ENCODE measurements around the gene TSHB.

Gene TSHB

GRCh38 chr1:115065021-115065420 is 35.4 kb downstream of the TSHB start:
- H3K4me1 Mint-ChIP-seq (ENCODE audit: low read depth in 2 of 2), result peaks cover 31 to 49% of the 10 kb centered on the region in 2 donors
- no peak overlapping the region for H3K4me3 Mint-ChIP-seq
- no peaks in the 10 kb centered on the region for H3K9me3 Mint-ChIP-seq
- no peaks in the 10 kb centered on the region for H3K27me3 Mint-ChIP-seq
- ATAC-seq (replicated peaks) (no peak), DNase-seq (no peak)
- peak overlapping the region in 1 of 2 donors; percentile 99 for H3K27ac Mint-ChIP-seq
- peaks cover 13% of the 10 kb centered on the region for H3K36me3 Mint-ChIP-seq (ENCODE audit: insufficient read depth)

- H3K27ac Mint-ChIP-seq, result peak overlapping the region in 1 of 2 donors; percentile 54
- no peaks in the 10 kb centered on the region for H3K27me3 Mint-ChIP-seq
Measured at GRCh38 chr1:115067161-115067859, 37.7 kb downstream of the TSHB start.

GRCh38 chr1:115068826-115069585 is 39.4 kb downstream of the TSHB start:
- Mint-ChIP-seq H3K27me3 (no peaks in the 10 kb centered on the region), H3K4me3 (no peak overlapping the region), H3K27ac (peak overlapping the region; percentile 5 to 78), H3K4me1 (ENCODE audit: low read depth in 2 of 2) (peaks cover 14 to 29% of the 10 kb centered on the region in 2 donors), H3K36me3 (ENCODE audit: insufficient read depth) (no peaks in the 10 kb centered on the region), H3K9me3 (no peaks in the 10 kb centered on the region)
- no peak for DNase-seq
- ATAC-seq (replicated peaks), result no peak

More at GRCh38 chr1:115067161-115067859, 37.7 kb downstream of the TSHB start:
- ATAC-seq (replicated peaks) (no peak), DNase-seq (no peak)
- no peaks in the 10 kb centered on the region for H3K9me3 Mint-ChIP-seq
- H3K4me1 Mint-ChIP-seq (ENCODE audit: low read depth in 2 of 2), result peaks cover 22 to 43% of the 10 kb centered on the region in 2 donors
- H3K4me3 Mint-ChIP-seq, result no peak overlapping the region
- peaks cover 11% of the 10 kb centered on the region for H3K36me3 Mint-ChIP-seq (ENCODE audit: insufficient read depth)

GRCh38 chr1:115069659-115070308 is 40.2 kb downstream of the TSHB start:
- no peak for ATAC-seq (replicated peaks)
- Mint-ChIP-seq H3K27me3 (no peaks in the 10 kb centered on the region), H3K9me3 (no peaks in the 10 kb centered on the region), H3K27ac (peak overlapping the region in 1 of 2 donors; percentile 78), H3K4me3 (no peak overlapping the region), H3K36me3 (ENCODE audit: insufficient read depth) (no peaks in the 10 kb centered on the region), H3K4me1 (ENCODE audit: low read depth in 2 of 2) (peaks cover 8 to 23% of the 10 kb centered on the region in 2 donors)
- DNase-seq, result no peak

GRCh38 chr1:115071012-115071664 is 41.5 kb downstream of the TSHB start:
- DNase-seq (no peak), ATAC-seq (replicated peaks) (peak; percentile 26)
- Mint-ChIP-seq H3K9me3 (no peaks in the 10 kb centered on the region), H3K27ac (peak overlapping the region in 1 of 2 donors; percentile 78), H3K4me1 (ENCODE audit: low read depth in 2 of 2) (peaks cover 15 to 26% of the 10 kb centered on the region in 2 donors), H3K36me3 (ENCODE audit: insufficient read depth) (no peaks in the 10 kb centered on the region), H3K27me3 (peaks cover 0 to 9% of the 10 kb centered on the region in 2 donors), H3K4me3 (no peak overlapping the region)

GRCh38 chr1:115073298-115074087 is 43.9 kb downstream of the TSHB start:
- Mint-ChIP-seq H3K4me1 (ENCODE audit: low read depth in 2 of 2) (peaks cover 17 to 28% of the 10 kb centered on the region in 2 donors), H3K27ac (peak overlapping the region in 1 of 2 donors; percentile 55), H3K36me3 (ENCODE audit: insufficient read depth) (no peaks in the 10 kb centered on the region), H3K4me3 (no peak overlapping the region), H3K27me3 (peaks cover 0 to 11% of the 10 kb centered on the region in 2 donors), H3K9me3 (no peaks in the 10 kb centered on the region)
- peak; percentile 77 for ATAC-seq (replicated peaks)
- DNase-seq, result no peak

- no peak overlapping the region for H3K4me3 Mint-ChIP-seq
Measured at GRCh38 chr1:115074839-115075534, 45.4 kb downstream of the TSHB start.

GRCh38 chr1:115076384-115076915 is 46.8 kb downstream of the TSHB start:
- Mint-ChIP-seq H3K4me3 (no peak overlapping the region), H3K4me1 (ENCODE audit: low read depth in 2 of 2) (peaks cover 11 to 15% of the 10 kb centered on the region in 2 donors), H3K9me3 (no peaks in the 10 kb centered on the region), H3K36me3 (ENCODE audit: insufficient read depth) (no peaks in the 10 kb centered on the region), H3K27ac (peak overlapping the region in 1 of 2 donors; percentile 44), H3K27me3 (peaks cover 0 to 11% of the 10 kb centered on the region in 2 donors)
- no peak for DNase-seq
- no peak for ATAC-seq (replicated peaks)

More at GRCh38 chr1:115074839-115075534, 45.4 kb downstream of the TSHB start:
- DNase-seq (no peak), ATAC-seq (replicated peaks) (no peak)
- H3K27ac Mint-ChIP-seq, result no peak overlapping the region
- H3K36me3 Mint-ChIP-seq (ENCODE audit: insufficient read depth), result no peaks in the 10 kb centered on the region
- no peaks in the 10 kb centered on the region for H3K9me3 Mint-ChIP-seq
- H3K27me3 Mint-ChIP-seq, result peaks cover 0 to 11% of the 10 kb centered on the region in 2 donors
- peaks cover 17 to 18% of the 10 kb centered on the region in 2 donors for H3K4me1 Mint-ChIP-seq (ENCODE audit: low read depth in 2 of 2)

- no peak for ATAC-seq (replicated peaks)
- Mint-ChIP-seq H3K27ac (no peak overlapping the region), H3K4me3 (no peak overlapping the region), H3K27me3 (peaks cover 0 to 11% of the 10 kb centered on the region in 2 donors), H3K4me1 (ENCODE audit: low read depth in 2 of 2) (peaks cover 5 to 15% of the 10 kb centered on the region in 2 donors), H3K9me3 (no peaks in the 10 kb centered on the region), H3K36me3 (ENCODE audit: insufficient read depth) (no peaks in the 10 kb centered on the region)
- no peak for DNase-seq
Measured at GRCh38 chr1:115077286-115077983, 47.8 kb downstream of the TSHB start.

GRCh38 chr1:115077984-115078330 is 48.3 kb downstream of the TSHB start:
- ATAC-seq (replicated peaks) (no peak), DNase-seq (no peak)
- H3K4me1 Mint-ChIP-seq (ENCODE audit: low read depth in 2 of 2), result peaks cover 5 to 10% of the 10 kb centered on the region in 2 donors
- H3K27me3 Mint-ChIP-seq, result peaks cover 0 to 11% of the 10 kb centered on the region in 2 donors
- no peaks in the 10 kb centered on the region for H3K36me3 Mint-ChIP-seq (ENCODE audit: insufficient read depth)
- no peak overlapping the region for H3K27ac Mint-ChIP-seq
- H3K4me3 Mint-ChIP-seq, result no peak overlapping the region
- H3K9me3 Mint-ChIP-seq, result no peaks in the 10 kb centered on the region

GRCh38 chr1:115078708-115079107 is 49.1 kb downstream of the TSHB start:
- peaks cover 5 to 8% of the 10 kb centered on the region in 2 donors for H3K4me1 Mint-ChIP-seq (ENCODE audit: low read depth in 2 of 2)
- H3K36me3 Mint-ChIP-seq (ENCODE audit: insufficient read depth), result no peaks in the 10 kb centered on the region
- no peak overlapping the region for H3K4me3 Mint-ChIP-seq
- DNase-seq (no peak), ATAC-seq (replicated peaks) (no peak)
- no peaks in the 10 kb centered on the region for H3K9me3 Mint-ChIP-seq
- no peak overlapping the region for H3K27ac Mint-ChIP-seq
- peaks cover 0 to 11% of the 10 kb centered on the region in 2 donors for H3K27me3 Mint-ChIP-seq
